ENCODE data around the gene DDX20. TPM values are rescaled to one million over a fixed set of nuclear protein-coding genes. Genes with fewer than 3 reads are reported as not detected.

The DDX20 gene
- total RNA-seq, 1 experiment from 2014 or later: 22.2 TPM

GRCh38 chr1:111745675-111746613 lies 9.8 kb upstream of the DDX20 start:
- Histone ChIP-seq H3F3A (ENCODE audit: low read length, unreplicated experiment) (no peaks in the 10 kb centered on the region), H3K27ac (ENCODE audit: low read length) (no peak overlapping the region), H3K79me2 (ENCODE audit: low read length) (no peaks in the 10 kb centered on the region), H4K20me1 (ENCODE audit: low read length) (no peaks in the 10 kb centered on the region), H3K4me3 (ENCODE audit: low read length) (no peak overlapping the region), H2AFZ (ENCODE audit: low read length) (no peak overlapping the region), H3K4me2 (ENCODE audit: low read length) (no peak overlapping the region), H3K36me3 (ENCODE audit: low read depth, low read length) (no peaks in the 10 kb centered on the region), H3K9me3 (ENCODE audit: low read length) (no peaks in the 10 kb centered on the region), H3K27me3 (ENCODE audit: low read length) (no peaks in the 10 kb centered on the region), H3K9me2 (replicated peaks; ENCODE audit: low read length) (no peaks in the 10 kb centered on the region), H3K4me1 (ENCODE audit: insufficient read depth, low read length) (no peaks in the 10 kb centered on the region), H3K9ac (ENCODE audit: low read length) (no peak overlapping the region)
- no TSS peak for BruUV-seq (replicated peaks)
- no peak for ATAC-seq
- DNase-seq: no peak
- POLR2A ChIA-PET (ENCODE audit: unreplicated experiment): no interaction called here
- TF ChIP-seq EZH2phosphoT487 (IDR thresholded peaks at IDR 0.05; ENCODE audit: borderline replicate concordance, low read length) (no peak), EZH2 (IDR thresholded peaks at IDR 0.05; ENCODE audit: low read length, unreplicated experiment) (no peak), CTCF (conservative IDR thresholded peaks at IDR 0.05; ENCODE audit: low read depth, low read length) (no peak)
- CTCF ChIA-PET: interaction anchor here (1.6 kb wide), 1 partner anchor 264 kb away, joined by 12 read pairs; no protein-coding TSS in a partner anchor
- intact Hi-C loops (cut with micrococcal nuclease): no loop called here

GRCh38 chr1:111746614-111746999 lies 9.1 kb upstream of the DDX20 start:
- no peak for DNase-seq
- CTCF ChIA-PET: interaction anchor here (1.2 to 1.6 kb wide), 4 partner anchors 23 to 265 kb away, joined by 4 to 24 read pairs (median 9); no protein-coding TSS in a partner anchor
- Histone ChIP-seq H3K27me3 (ENCODE audit: low read length) (no peaks in the 10 kb centered on the region), H3K36me3 (ENCODE audit: low read depth, low read length) (no peaks in the 10 kb centered on the region), H3K27ac (ENCODE audit: low read length) (no peak overlapping the region), H3K4me1 (ENCODE audit: insufficient read depth, low read length) (no peaks in the 10 kb centered on the region), H3K4me3 (ENCODE audit: low read length) (no peak overlapping the region), H3K9ac (ENCODE audit: low read length) (no peak overlapping the region), H3K4me2 (ENCODE audit: low read length) (no peak overlapping the region), H3K9me3 (ENCODE audit: low read length) (no peaks in the 10 kb centered on the region), H2AFZ (ENCODE audit: low read length) (no peak overlapping the region), H3K9me2 (replicated peaks; ENCODE audit: low read length) (no peaks in the 10 kb centered on the region), H3F3A (ENCODE audit: low read length, unreplicated experiment) (no peaks in the 10 kb centered on the region), H4K20me1 (ENCODE audit: low read length) (no peaks in the 10 kb centered on the region), H3K79me2 (ENCODE audit: low read length) (no peaks in the 10 kb centered on the region)
- intact Hi-C loops (cut with micrococcal nuclease): no loop called here
- no peak for ATAC-seq
- no TSS peak for BruUV-seq (replicated peaks)
- POLR2A ChIA-PET (ENCODE audit: unreplicated experiment): no interaction called here
- TF ChIP-seq EZH2 (IDR thresholded peaks at IDR 0.05; ENCODE audit: low read length, unreplicated experiment): no peak
- TF ChIP-seq CTCF (conservative IDR thresholded peaks at IDR 0.05; ENCODE audit: low read depth, low read length): no peak
- TF ChIP-seq EZH2phosphoT487 (IDR thresholded peaks at IDR 0.05; ENCODE audit: borderline replicate concordance, low read length): no peak

DNA sequence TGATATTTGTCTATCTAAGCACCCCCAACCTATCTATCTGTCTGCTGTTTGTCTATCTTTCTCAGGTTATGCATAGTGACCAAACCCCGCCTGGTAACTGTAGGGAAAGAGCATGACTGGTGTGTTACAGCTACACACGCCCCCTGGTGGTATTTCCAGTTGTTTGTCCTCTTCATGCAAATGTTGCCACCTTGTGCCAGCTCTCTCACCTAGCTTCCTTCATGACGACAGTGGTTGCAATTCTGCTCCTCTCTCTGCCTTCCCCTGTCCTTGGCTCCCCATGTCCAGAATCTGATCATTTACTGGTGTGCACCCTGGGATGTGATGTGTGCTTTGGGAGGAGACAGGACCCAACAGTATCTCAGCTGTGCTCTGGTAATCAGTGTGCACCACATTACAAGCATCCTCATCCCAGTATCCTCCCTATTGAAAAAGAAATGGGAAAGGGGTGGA lies 8.4 kb upstream of the DDX20 start:
- ChIA-PET CTCF (interaction anchor here (1.2 to 1.6 kb wide), 4 partner anchors 22 to 265 kb away, joined by 4 to 24 read pairs (median 9); no protein-coding TSS in a partner anchor), POLR2A (ENCODE audit: unreplicated experiment) (no interaction called here)
- Histone ChIP-seq H3F3A (ENCODE audit: low read length, unreplicated experiment) (no peaks in the 10 kb centered on the region), H3K9ac (ENCODE audit: low read length) (no peak overlapping the region), H3K4me1 (ENCODE audit: insufficient read depth, low read length) (no peaks in the 10 kb centered on the region), H2AFZ (ENCODE audit: low read length) (no peak overlapping the region), H3K4me2 (ENCODE audit: low read length) (no peak overlapping the region), H3K4me3 (ENCODE audit: low read length) (no peak overlapping the region), H4K20me1 (ENCODE audit: low read length) (no peaks in the 10 kb centered on the region), H3K27ac (ENCODE audit: low read length) (no peak overlapping the region), H3K79me2 (ENCODE audit: low read length) (no peaks in the 10 kb centered on the region), H3K27me3 (ENCODE audit: low read length) (no peaks in the 10 kb centered on the region), H3K36me3 (ENCODE audit: low read depth, low read length) (no peaks in the 10 kb centered on the region), H3K9me3 (ENCODE audit: low read length) (no peaks in the 10 kb centered on the region), H3K9me2 (replicated peaks; ENCODE audit: low read length) (no peaks in the 10 kb centered on the region)
- TF ChIP-seq CTCF (conservative IDR thresholded peaks at IDR 0.05; ENCODE audit: low read depth, low read length) (peak; percentile 84), EZH2 (IDR thresholded peaks at IDR 0.05; ENCODE audit: low read length, unreplicated experiment) (no peak), EZH2phosphoT487 (IDR thresholded peaks at IDR 0.05; ENCODE audit: borderline replicate concordance, low read length) (no peak)
- BruUV-seq (replicated peaks): no TSS peak
- peak; percentile 92 for ATAC-seq
- peak; percentile 85 for DNase-seq
- intact Hi-C loops (cut with micrococcal nuclease): loop anchor here (1.0 kb wide), 2 partner anchors 32 to 266 kb away; no protein-coding TSS in a partner anchor

Measured in PC-3 (cell line).